SK-N-SH treated with all-trans-retinoic acid at 6 μM for 48 hours (cell line): Measurements from ENCODE around the gene SPG7.

Experiments used
- ATAC-seq: fragments of 200-7000 bp; cut with Tn5 transposase; 3 replicates; pipeline ENCODE4 v1.9.1; 2020; ENCODE audit warnings: mild to moderate bottlenecking, moderate library complexity
- ARNTL ChIP-seq: fragments of 450-650 bp; formaldehyde crosslinking; IDR thresholded peaks from 2 replicates; pipeline ENCODE4 v1.5.0; 2020; ENCODE audit warnings: low read depth, mild to moderate bottlenecking, moderate library complexity, borderline replicate concordance
- BACH2 ChIP-seq: fragments of 250-450 bp; sonication (Bioruptor Pico); IDR thresholded peaks from 2 replicates; pipeline ENCODE4 v1.9.0; 2021; ENCODE audit warnings: mild to moderate bottlenecking, borderline replicate concordance
- CREB5 ChIP-seq: fragments of 250-450 bp; sonication (Bioruptor Pico); IDR thresholded peaks from 2 replicates; pipeline ENCODE4 v1.5.1; 2020; ENCODE audit warnings: low read depth, mild to moderate bottlenecking, moderate library complexity
- CSDC2 ChIP-seq: fragments of 250-450 bp; sonication (Bioruptor Pico); IDR thresholded peaks from 2 replicates; pipeline ENCODE4 v1.5.0; 2020; ENCODE audit warnings: mild to moderate bottlenecking, moderate library complexity
- ESRRG ChIP-seq: fragments of 250-450 bp; sonication (Bioruptor Pico); IDR thresholded peaks from 2 replicates; pipeline ENCODE4 v1.6.1; 2021; ENCODE audit warnings: mild to moderate bottlenecking
- GLIS3 ChIP-seq: fragments of 250-450 bp; sonication (Bioruptor Pico); IDR thresholded peaks from 2 replicates; pipeline ENCODE4 v1.5.0; 2020; ENCODE audit warnings: mild to moderate bottlenecking, moderate library complexity
- ISL1 ChIP-seq: fragments of 250-450 bp; sonication (Bioruptor Pico); IDR thresholded peaks from 2 replicates; pipeline ENCODE4 v2.1.2; 2022; ENCODE audit warnings: mild to moderate bottlenecking, moderate library complexity
- OSR1 ChIP-seq: fragments of 250-450 bp; sonication (Bioruptor Pico); IDR thresholded peaks from 2 replicates; pipeline ENCODE4 v1.8.0; 2022; ENCODE audit warnings: moderate library complexity, mild to moderate bottlenecking, inconsistent platforms
- POU6F1 ChIP-seq: fragments of 250-450 bp; sonication (Bioruptor Pico); IDR thresholded peaks from 2 replicates; pipeline ENCODE4 v1.8.0; 2021; ENCODE audit warnings: low read depth, mild to moderate bottlenecking, moderate library complexity, borderline replicate concordance
- PPARA ChIP-seq: fragments of 250-450 bp; sonication (Bioruptor Pico); IDR thresholded peaks from 2 replicates; pipeline ENCODE4 v1.5.0; 2020; ENCODE audit warnings: mild to moderate bottlenecking, borderline replicate concordance
- RARB ChIP-seq: fragments of 250-450 bp; sonication (Bioruptor Pico); IDR thresholded peaks from 2 replicates; pipeline ENCODE4 v1.8.0; 2021; ENCODE audit warnings: mild to moderate bottlenecking, moderate library complexity
- SNAI2 ChIP-seq: fragments of 250-450 bp; sonication (Bioruptor Pico); IDR thresholded peaks from 2 replicates; pipeline ENCODE4 v1.5.0; 2020; ENCODE audit warnings: mild to moderate bottlenecking, moderate library complexity
- TCF4 ChIP-seq: fragments of 250-450 bp; sonication (Bioruptor Pico); IDR thresholded peaks from 2 replicates; pipeline ENCODE4 v1.8.0; 2021; ENCODE audit warnings: mild to moderate bottlenecking, moderate library complexity, borderline replicate concordance
- ZC3H10 ChIP-seq: fragments of 250-450 bp; sonication (Bioruptor Pico); IDR thresholded peaks from 2 replicates; pipeline ENCODE4 v1.5.1; 2021; ENCODE audit warnings: mild to moderate bottlenecking, moderate library complexity
- ZFP30 ChIP-seq: fragments of 450-650 bp; formaldehyde crosslinking; IDR thresholded peaks from 2 replicates; pipeline ENCODE4 v1.5.0; 2022; ENCODE audit warnings: mild to moderate bottlenecking, moderate library complexity
- ZNF70 ChIP-seq: fragments of 450-650 bp; formaldehyde crosslinking; IDR thresholded peaks from 2 replicates; pipeline ENCODE4 v1.5.0; 2020; ENCODE audit warnings: mild to moderate bottlenecking, moderate library complexity
- ZNF8 ChIP-seq: fragments of 450-650 bp; formaldehyde crosslinking; IDR thresholded peaks from 2 replicates; pipeline ENCODE4 v1.5.0; 2020; ENCODE audit warnings: mild to moderate bottlenecking, moderate library complexity
- TF ChIP-seq, protein P1 (sequence below): fragments of 250-450 bp; sonication (Bioruptor Pico); IDR thresholded peaks from 2 replicates; pipeline ENCODE4 v1.5.1; 2021; ENCODE audit warnings: mild to moderate bottlenecking, moderate library complexity
- TF ChIP-seq, protein P2 (sequence below): fragments of 250-450 bp; sonication (Bioruptor Pico); IDR thresholded peaks from 2 replicates; pipeline ENCODE4 v1.5.0; 2020; ENCODE audit warnings: mild to moderate bottlenecking, moderate library complexity

SPG7 gene

DNA sequence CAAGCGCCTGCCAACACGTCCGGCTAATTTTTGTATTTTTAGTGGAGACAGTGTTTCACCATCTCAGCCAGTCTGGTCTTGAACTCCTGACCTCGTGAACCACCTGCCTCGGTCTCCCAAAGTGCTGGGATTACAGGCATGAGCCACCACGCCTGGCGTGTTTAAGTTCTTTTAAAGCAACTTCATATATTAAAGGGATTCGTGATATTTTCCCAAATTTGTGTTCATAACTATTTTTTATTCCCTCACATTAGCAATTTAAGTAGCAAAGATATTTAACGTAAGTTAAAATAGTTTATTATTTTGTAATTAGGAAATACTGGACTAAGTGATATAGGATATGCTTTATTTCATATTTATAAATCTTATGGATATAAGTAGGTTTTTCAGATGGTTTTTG lies 4.2 kb downstream of the SPG7 start:
- no peak for ATAC-seq
- TF ChIP-seq ZFP30 = no peak
- no peak for TF ChIP-seq ZNF70 (CRISPR knock-in tag)
- no peak for TF ChIP-seq PPARA (CRISPR knock-in tag)
- TF ChIP-seq, protein P1, sequence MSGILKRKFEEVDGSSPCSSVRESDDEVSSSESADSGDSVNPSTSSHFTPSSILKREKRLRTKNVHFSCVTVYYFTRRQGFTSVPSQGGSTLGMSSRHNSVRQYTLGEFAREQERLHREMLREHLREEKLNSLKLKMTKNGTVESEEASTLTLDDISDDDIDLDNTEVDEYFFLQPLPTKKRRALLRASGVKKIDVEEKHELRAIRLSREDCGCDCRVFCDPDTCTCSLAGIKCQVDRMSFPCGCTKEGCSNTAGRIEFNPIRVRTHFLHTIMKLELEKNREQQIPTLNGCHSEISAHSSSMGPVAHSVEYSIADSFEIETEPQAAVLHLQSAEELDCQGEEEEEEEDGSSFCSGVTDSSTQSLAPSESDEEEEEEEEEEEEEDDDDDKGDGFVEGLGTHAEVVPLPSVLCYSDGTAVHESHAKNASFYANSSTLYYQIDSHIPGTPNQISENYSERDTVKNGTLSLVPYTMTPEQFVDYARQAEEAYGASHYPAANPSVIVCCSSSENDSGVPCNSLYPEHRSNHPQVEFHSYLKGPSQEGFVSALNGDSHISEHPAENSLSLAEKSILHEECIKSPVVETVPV (CRISPR knock-in tag) = no peak
- no peak for TF ChIP-seq CSDC2 (CRISPR knock-in tag)
- no peak for TF ChIP-seq CREB5 (CRISPR knock-in tag)
- TF ChIP-seq TCF4 = no peak

DNA sequence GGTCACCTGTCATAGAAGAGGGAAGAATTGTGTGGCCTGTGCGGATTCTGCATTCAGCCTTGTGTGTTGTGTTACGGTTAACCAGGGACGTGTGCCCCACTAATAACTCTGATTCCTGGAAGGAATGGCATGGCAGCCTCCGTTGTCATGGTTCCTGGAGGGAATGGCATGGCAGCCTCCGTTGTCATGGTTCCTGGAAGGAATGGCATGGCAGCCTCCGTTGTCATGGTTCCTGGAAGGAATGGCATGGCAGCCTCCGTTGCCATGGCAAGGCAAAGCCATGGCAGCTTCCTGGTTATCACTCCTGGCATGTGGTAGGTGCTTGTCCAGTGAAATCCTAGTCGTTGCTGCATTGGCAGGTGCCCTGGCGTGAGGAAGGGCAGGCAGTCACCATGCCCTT lies 8.9 kb downstream of the SPG7 start:
- ATAC-seq = no peak

DNA sequence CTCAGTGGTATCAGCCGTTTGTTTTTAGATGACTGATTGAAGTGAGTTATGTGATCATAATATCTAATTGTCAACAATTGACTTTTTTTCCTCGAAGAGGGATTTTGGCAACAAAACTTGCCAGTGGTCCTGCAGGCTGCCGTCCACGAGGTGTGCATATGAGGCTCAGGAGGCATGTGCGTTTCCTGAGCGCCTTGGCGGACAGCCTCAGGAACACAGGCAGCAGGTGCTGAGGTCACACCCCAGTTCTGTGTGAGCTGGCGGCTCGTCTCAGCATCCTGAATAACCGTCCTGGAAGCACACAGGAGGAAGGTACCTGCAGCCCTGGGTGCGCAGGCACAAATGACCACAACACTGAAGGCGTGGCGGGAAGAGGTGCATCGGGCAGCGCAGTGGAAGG lies 11.7 kb downstream of the SPG7 start:
- no peak for TF ChIP-seq BACH2
- TF ChIP-seq CREB5 (CRISPR knock-in tag) = no peak
- TF ChIP-seq ZFP30 = no peak
- TF ChIP-seq, protein P2, sequence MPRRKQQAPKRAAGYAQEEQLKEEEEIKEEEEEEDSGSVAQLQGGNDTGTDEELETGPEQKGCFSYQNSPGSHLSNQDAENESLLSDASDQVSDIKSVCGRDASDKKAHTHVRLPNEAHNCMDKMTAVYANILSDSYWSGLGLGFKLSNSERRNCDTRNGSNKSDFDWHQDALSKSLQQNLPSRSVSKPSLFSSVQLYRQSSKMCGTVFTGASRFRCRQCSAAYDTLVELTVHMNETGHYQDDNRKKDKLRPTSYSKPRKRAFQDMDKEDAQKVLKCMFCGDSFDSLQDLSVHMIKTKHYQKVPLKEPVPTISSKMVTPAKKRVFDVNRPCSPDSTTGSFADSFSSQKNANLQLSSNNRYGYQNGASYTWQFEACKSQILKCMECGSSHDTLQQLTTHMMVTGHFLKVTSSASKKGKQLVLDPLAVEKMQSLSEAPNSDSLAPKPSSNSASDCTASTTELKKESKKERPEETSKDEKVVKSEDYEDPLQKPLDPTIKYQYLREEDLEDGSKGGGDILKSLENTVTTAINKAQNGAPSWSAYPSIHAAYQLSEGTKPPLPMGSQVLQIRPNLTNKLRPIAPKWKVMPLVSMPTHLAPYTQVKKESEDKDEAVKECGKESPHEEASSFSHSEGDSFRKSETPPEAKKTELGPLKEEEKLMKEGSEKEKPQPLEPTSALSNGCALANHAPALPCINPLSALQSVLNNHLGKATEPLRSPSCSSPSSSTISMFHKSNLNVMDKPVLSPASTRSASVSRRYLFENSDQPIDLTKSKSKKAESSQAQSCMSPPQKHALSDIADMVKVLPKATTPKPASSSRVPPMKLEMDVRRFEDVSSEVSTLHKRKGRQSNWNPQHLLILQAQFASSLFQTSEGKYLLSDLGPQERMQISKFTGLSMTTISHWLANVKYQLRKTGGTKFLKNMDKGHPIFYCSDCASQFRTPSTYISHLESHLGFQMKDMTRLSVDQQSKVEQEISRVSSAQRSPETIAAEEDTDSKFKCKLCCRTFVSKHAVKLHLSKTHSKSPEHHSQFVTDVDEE (CRISPR knock-in tag) = no peak
- TF ChIP-seq, protein P1 (CRISPR knock-in tag) = no peak
- no peak for ATAC-seq

More for the DNA sequence above, 8.9 kb downstream of the SPG7 start:
- TF ChIP-seq ISL1 (CRISPR knock-in tag) = no peak
- no peak for TF ChIP-seq POU6F1
- TF ChIP-seq, protein P1 (CRISPR knock-in tag) = no peak
- TF ChIP-seq GLIS3 (CRISPR knock-in tag) = no peak
- TF ChIP-seq ARNTL (CRISPR knock-in tag) = no peak
- no peak for TF ChIP-seq SNAI2 (CRISPR knock-in tag)
- no peak for TF ChIP-seq RARB
- no peak for TF ChIP-seq CREB5 (CRISPR knock-in tag)
- no peak for TF ChIP-seq ZNF8
- no peak for TF ChIP-seq ESRRG (CRISPR knock-in tag)
- TF ChIP-seq OSR1 (CRISPR knock-in tag) = no peak
- TF ChIP-seq ZFP30 = no peak
- no peak for TF ChIP-seq BACH2
- no peak for TF ChIP-seq ZC3H10 (CRISPR knock-in tag)
